ENCODE data around the gene CFAP206. TPM values are rescaled to one million over a fixed set of nuclear protein-coding genes. Genes with fewer than 3 reads are reported as not detected.

Gene CFAP206
- total RNA-seq, 5 donors from 2014 or later (not counting 1 experiment from before 2014, with no cell fraction given), result 0.35 TPM; not detected in 4

GRCh38 chr6:87393026-87393622 lies 14.6 kb upstream of the CFAP206 start:
- DNase-seq, result peak in 20 of 35 experiments; percentile 1 to 81 (median 22)
- Mint-ChIP-seq H3K27me3 (no peaks in the 10 kb centered on the region), H3K4me3 (no peak overlapping the region), H3K4me1 (peaks cover 0 to 2% (median 1%) of the 10 kb centered on the region in 3 donors), H3K9me3 (no peaks in the 10 kb centered on the region), H3K27ac (no peak overlapping the region), H3K36me3 (no peaks in the 10 kb centered on the region)
- WGBS (ENCODE audit: insufficient coverage), result 14% methylated on average over 1 of the region's 2 CpGs
- ChIA-PET POLR2A (interaction anchor here in 1 of 2 donors (0.6 kb wide), 1 partner anchor 123 kb away, joined by 4 read pairs; no protein-coding TSS in a partner anchor), CTCF (interaction anchor here (0.5 to 2.5 kb wide), 25 partner anchors 8 to 1525 kb away, joined by 3 to 18 read pairs (median 4); partner anchors contain the start of genes CFAP206 (in 1 of the 2) and SLC35A1 (in 1 of the 2))
- ATAC-seq (replicated peaks in 1 of 4), result peak; percentile 82 to 87 (median 85)
- H3K9me3 ChIP-seq, result no peaks in the 10 kb centered on the region
- H3K27me3 ChIP-seq (replicated peaks in 1 of 2; ENCODE audit: control insufficient read depth in 2 of 2, extremely low read depth in 1 of 2, insufficient read depth in 2 of 2, low read length in 1 of 2), result no peaks in the 10 kb centered on the region
- no peaks in the 10 kb centered on the region for H3K4me1 ChIP-seq (ENCODE audit: control insufficient read depth in 1 of 2, extremely low read depth in 1 of 2, insufficient read depth in 2 of 2, low read length in 2 of 2)
- no peaks in the 10 kb centered on the region for H3K36me3 ChIP-seq (ENCODE audit: control insufficient read depth in 2 of 2, extremely low read depth in 1 of 2, insufficient read depth in 1 of 2, low read length in 1 of 2)
- no peak overlapping the region for H3K27ac ChIP-seq (ENCODE audit: low read length)
- H3K4me3 ChIP-seq (ENCODE audit: control insufficient read depth in 1 of 2, extremely low read depth in 1 of 2, low read length in 1 of 2), result no peak overlapping the region

DNA sequence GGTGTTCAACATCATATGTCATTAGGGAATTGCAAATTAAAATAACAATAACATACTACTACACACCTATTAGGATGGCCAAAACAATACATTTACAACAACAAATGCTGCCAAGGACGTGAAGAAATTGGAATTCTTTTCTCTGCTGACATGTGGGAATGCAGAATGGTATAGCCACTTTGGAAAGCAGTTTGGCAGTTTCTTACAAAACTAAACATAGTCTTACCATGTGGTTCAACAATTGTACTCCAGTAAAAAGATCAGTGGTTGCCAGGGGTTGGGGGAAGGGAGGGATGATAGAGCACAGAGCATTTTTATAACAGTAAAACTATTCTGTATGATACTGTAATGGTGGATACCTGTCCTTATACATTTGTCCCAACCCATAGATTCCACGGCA lies 12.3 kb upstream of the CFAP206 start:
- H3K9me3 Mint-ChIP-seq, result no peaks in the 10 kb centered on the region
- Histone ChIP-seq H3K9me3 (no peaks in the 10 kb centered on the region), H3K27me3 (replicated peaks in 1 of 2; ENCODE audit: control insufficient read depth in 2 of 2, extremely low read depth in 1 of 2, insufficient read depth in 2 of 2, low read length in 1 of 2) (no peaks in the 10 kb centered on the region), H3K36me3 (ENCODE audit: control insufficient read depth in 2 of 2, extremely low read depth in 1 of 2, insufficient read depth in 1 of 2, low read length in 1 of 2) (no peaks in the 10 kb centered on the region), H3K4me1 (ENCODE audit: control insufficient read depth in 1 of 2, extremely low read depth in 1 of 2, insufficient read depth in 2 of 2, low read length in 2 of 2) (no peaks in the 10 kb centered on the region), H3K27ac (ENCODE audit: low read length) (no peak overlapping the region), H3K4me3 (ENCODE audit: control insufficient read depth in 1 of 2, extremely low read depth in 1 of 2, low read length in 1 of 2) (no peak overlapping the region)
- no peak overlapping the region for H3K27ac Mint-ChIP-seq
- POLR2A ChIA-PET, result no interaction called here
- CTCF ChIA-PET, result no interaction called here
- no peaks in the 10 kb centered on the region for H3K36me3 Mint-ChIP-seq
- ATAC-seq (replicated peaks in 1 of 4) (no peak), DNase-seq (no peak)
- H3K4me3 Mint-ChIP-seq, result no peak overlapping the region
- no peaks in the 10 kb centered on the region for H3K27me3 Mint-ChIP-seq
- WGBS (ENCODE audit: insufficient coverage), result no CpG with 5 or more reads among the region's 2 CpGs
- peaks cover 0 to 2% (median 1%) of the 10 kb centered on the region in 3 donors for H3K4me1 Mint-ChIP-seq

DNA sequence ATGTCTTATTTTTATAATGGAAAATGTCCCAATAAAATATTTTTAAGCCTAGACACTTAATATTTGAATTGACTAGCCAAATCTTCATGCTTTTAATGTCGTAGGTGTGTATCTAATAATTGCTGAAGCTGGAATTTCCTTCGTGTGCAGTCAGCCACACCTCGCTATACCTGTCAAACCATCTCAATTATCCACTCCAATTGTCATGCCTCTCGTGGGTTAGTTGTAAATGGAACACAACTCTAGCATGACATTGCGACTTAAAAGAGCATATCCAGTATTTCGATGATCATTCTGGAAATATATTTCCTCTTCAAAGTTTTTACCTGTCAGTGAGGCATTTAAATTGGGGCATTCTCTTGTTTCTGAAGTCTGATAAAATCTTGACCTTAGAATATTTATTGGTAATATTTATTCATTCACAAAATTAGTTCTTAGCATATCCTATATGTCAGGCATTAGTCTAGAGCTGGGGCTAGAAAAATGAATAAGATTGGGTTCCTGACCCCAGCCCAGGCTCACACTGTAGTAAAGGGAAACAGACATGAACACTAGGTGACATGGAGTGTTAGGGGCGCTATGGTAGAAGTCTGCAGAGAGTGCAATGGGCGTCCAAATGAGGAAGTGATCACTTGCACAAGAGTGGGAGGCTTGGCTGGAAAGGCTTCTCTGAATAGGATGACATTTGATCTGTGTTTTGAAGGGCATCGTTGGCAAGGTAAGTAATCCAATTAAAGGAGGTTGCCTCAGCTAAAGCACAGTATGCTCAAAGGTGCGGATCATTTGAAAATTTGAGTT lies 11.0 kb upstream of the CFAP206 start:
- no peak for ATAC-seq (replicated peaks in 1 of 4)
- DNase-seq, result no peak
- H3K27me3 Mint-ChIP-seq, result no peaks in the 10 kb centered on the region
- H3K36me3 ChIP-seq (ENCODE audit: control insufficient read depth in 2 of 2, extremely low read depth in 1 of 2, insufficient read depth in 1 of 2, low read length in 1 of 2), result no peaks in the 10 kb centered on the region
- no peaks in the 10 kb centered on the region for H3K9me3 Mint-ChIP-seq
- no peak overlapping the region for H3K4me3 ChIP-seq (ENCODE audit: control insufficient read depth in 1 of 2, extremely low read depth in 1 of 2, low read length in 1 of 2)
- H3K4me1 Mint-ChIP-seq, result peaks cover 0 to 2% (median 1%) of the 10 kb centered on the region in 3 donors
- H3K27ac ChIP-seq (ENCODE audit: low read length), result no peak overlapping the region
- 83% methylated on average over 4 of the region's 10 CpGs for WGBS (ENCODE audit: insufficient coverage)
- no peaks in the 10 kb centered on the region for H3K36me3 Mint-ChIP-seq
- POLR2A ChIA-PET, result no interaction called here
- no peak overlapping the region for H3K4me3 Mint-ChIP-seq
- no peaks in the 10 kb centered on the region for H3K9me3 ChIP-seq
- no peak overlapping the region for H3K27ac Mint-ChIP-seq
- CTCF ChIA-PET, result interaction anchor here in 1 of 2 donors (0.5 kb wide), 1 partner anchor 358 kb away, joined by 6 read pairs; no protein-coding TSS in a partner anchor
- no peaks in the 10 kb centered on the region for H3K4me1 ChIP-seq (ENCODE audit: control insufficient read depth in 1 of 2, extremely low read depth in 1 of 2, insufficient read depth in 2 of 2, low read length in 2 of 2)
- no peaks in the 10 kb centered on the region for H3K27me3 ChIP-seq (replicated peaks in 1 of 2; ENCODE audit: control insufficient read depth in 2 of 2, extremely low read depth in 1 of 2, insufficient read depth in 2 of 2, low read length in 1 of 2)

DNA sequence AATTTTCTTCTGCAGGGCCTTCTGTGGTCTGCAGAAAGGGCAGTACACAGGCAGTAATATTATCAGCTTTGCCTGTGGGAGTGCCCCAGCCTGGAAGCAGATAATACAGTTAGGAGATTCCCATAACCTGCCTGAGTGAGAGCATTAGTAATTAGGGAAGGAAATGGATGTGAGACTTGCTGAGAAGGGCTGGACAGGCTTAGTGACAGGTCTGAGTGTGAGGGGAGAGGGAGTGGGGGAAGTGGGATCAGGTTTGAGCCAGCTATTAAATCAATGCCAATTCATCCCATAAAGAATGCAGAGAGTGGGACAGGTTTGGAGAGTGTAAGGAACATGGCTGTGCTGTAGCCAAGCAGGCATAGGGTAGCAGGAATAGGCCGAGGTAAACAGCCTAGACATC lies 10.1 kb upstream of the CFAP206 start:
- no peaks in the 10 kb centered on the region for H3K4me1 ChIP-seq (ENCODE audit: control insufficient read depth in 1 of 2, extremely low read depth in 1 of 2, insufficient read depth in 2 of 2, low read length in 2 of 2)
- DNase-seq, result no peak
- no CpG with 5 or more reads among the region's 1 CpG for WGBS (ENCODE audit: insufficient coverage)
- no peaks in the 10 kb centered on the region for H3K9me3 Mint-ChIP-seq
- POLR2A ChIA-PET, result no interaction called here
- no peaks in the 10 kb centered on the region for H3K9me3 ChIP-seq
- no peaks in the 10 kb centered on the region for H3K36me3 ChIP-seq (ENCODE audit: control insufficient read depth in 2 of 2, extremely low read depth in 1 of 2, insufficient read depth in 1 of 2, low read length in 1 of 2)
- CTCF ChIA-PET, result no interaction called here
- no peak overlapping the region for H3K27ac Mint-ChIP-seq
- peaks cover 0 to 2% (median 1%) of the 10 kb centered on the region in 3 donors for H3K4me1 Mint-ChIP-seq
- H3K27ac ChIP-seq (ENCODE audit: low read length), result no peak overlapping the region
- no peak overlapping the region for H3K4me3 Mint-ChIP-seq
- H3K27me3 Mint-ChIP-seq, result no peaks in the 10 kb centered on the region
- no peak overlapping the region for H3K4me3 ChIP-seq (ENCODE audit: control insufficient read depth in 1 of 2, extremely low read depth in 1 of 2, low read length in 1 of 2)
- H3K36me3 Mint-ChIP-seq, result no peaks in the 10 kb centered on the region
- ATAC-seq (replicated peaks in 1 of 4), result no peak
- H3K27me3 ChIP-seq (replicated peaks in 1 of 2; ENCODE audit: control insufficient read depth in 2 of 2, extremely low read depth in 1 of 2, insufficient read depth in 2 of 2, low read length in 1 of 2), result no peaks in the 10 kb centered on the region

DNA sequence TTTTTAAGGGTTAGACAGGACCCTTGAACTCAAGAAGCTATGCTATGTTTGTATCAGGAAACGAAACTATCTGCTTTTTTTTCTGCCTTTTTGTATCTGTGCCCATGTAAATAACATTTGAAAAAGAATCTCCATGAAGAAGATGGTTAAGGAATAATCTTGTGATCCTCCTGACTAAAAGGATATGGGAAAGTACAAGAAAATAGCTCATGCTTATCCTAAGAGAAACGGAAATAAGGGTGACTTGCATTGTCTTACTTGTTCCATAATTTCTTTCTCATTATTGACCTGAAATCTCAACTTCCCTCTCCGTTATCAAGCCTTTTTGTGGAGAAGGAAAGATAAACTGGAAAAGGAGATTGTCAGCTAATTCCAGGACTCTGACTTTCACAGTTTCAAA lies 5.9 kb upstream of the CFAP206 start:
- Mint-ChIP-seq H3K27me3 (peaks cover 0 to 2% of the 10 kb centered on the region in 2 donors), H3K27ac (no peak overlapping the region), H3K4me1 (no peaks in the 10 kb centered on the region), H3K9me3 (no peaks in the 10 kb centered on the region), H3K4me3 (no peak overlapping the region), H3K36me3 (no peaks in the 10 kb centered on the region)
- Histone ChIP-seq H3K4me3 (ENCODE audit: control insufficient read depth in 1 of 2, extremely low read depth in 1 of 2, low read length in 1 of 2) (no peak overlapping the region), H3K27me3 (replicated peaks in 1 of 2; ENCODE audit: control insufficient read depth in 2 of 2, extremely low read depth in 1 of 2, insufficient read depth in 2 of 2, low read length in 1 of 2) (peaks cover 4% of the 10 kb centered on the region in 2 experiments), H3K4me1 (ENCODE audit: control insufficient read depth in 1 of 2, extremely low read depth in 1 of 2, insufficient read depth in 2 of 2, low read length in 2 of 2) (no peaks in the 10 kb centered on the region), H3K27ac (ENCODE audit: low read length) (no peak overlapping the region), H3K36me3 (ENCODE audit: control insufficient read depth in 2 of 2, extremely low read depth in 1 of 2, insufficient read depth in 1 of 2, low read length in 1 of 2) (no peaks in the 10 kb centered on the region), H3K9me3 (no peaks in the 10 kb centered on the region)
- no peak for ATAC-seq (replicated peaks in 1 of 4)
- no peak for DNase-seq
- CTCF ChIA-PET, result interaction anchor here in 1 of 2 donors (0.5 to 1.0 kb wide), 2 partner anchors 9 to 11 kb away, joined by 3 read pairs; no protein-coding TSS in a partner anchor
- WGBS (ENCODE audit: insufficient coverage), result 100% methylated on average over 1 of the region's 3 CpGs
- POLR2A ChIA-PET, result no interaction called here

- peaks cover 4 to 8% of the 10 kb centered on the region in 2 experiments for H3K27me3 ChIP-seq (replicated peaks in 1 of 2; ENCODE audit: control insufficient read depth in 2 of 2, extremely low read depth in 1 of 2, insufficient read depth in 2 of 2, low read length in 1 of 2)
- Mint-ChIP-seq H3K4me3 (peak overlapping the region; percentile 83 to 86 (median 83)), H3K27ac (peak overlapping the region in 1 of 2 donors; percentile 4), H3K4me1 (peaks cover 5 to 7% (median 6%) of the 10 kb centered on the region in 3 donors), H3K36me3 (no peaks in the 10 kb centered on the region), H3K27me3 (peaks cover 5 to 10% of the 10 kb centered on the region in 2 donors), H3K9me3 (no peaks in the 10 kb centered on the region)
- H3K9me3 ChIP-seq, result no peaks in the 10 kb centered on the region
- peaks cover 5 to 6% of the 10 kb centered on the region in 2 experiments for H3K4me1 ChIP-seq (ENCODE audit: control insufficient read depth in 1 of 2, extremely low read depth in 1 of 2, insufficient read depth in 2 of 2, low read length in 2 of 2)
- ChIA-PET POLR2A (interaction anchor here in 1 of 2 donors (1.2 to 1.5 kb wide), 2 partner anchors 1673 to 1729 kb away, joined by 5 to 14 read pairs; partner anchors contain the start of gene PNRC1), CTCF (interaction anchor here in 1 of 2 donors (1.5 kb wide), 1 partner anchor 14 kb away, joined by 10 read pairs; no protein-coding TSS in a partner anchor)
- WGBS (ENCODE audit: insufficient coverage), result 0% methylated on average over 8 of the region's 10 CpGs
- peak overlapping the region; percentile 72 to 92 for H3K4me3 ChIP-seq (ENCODE audit: control insufficient read depth in 1 of 2, extremely low read depth in 1 of 2, low read length in 1 of 2)
- ATAC-seq (replicated peaks in 1 of 4), result no peak
- H3K36me3 ChIP-seq (ENCODE audit: control insufficient read depth in 2 of 2, extremely low read depth in 1 of 2, insufficient read depth in 1 of 2, low read length in 1 of 2), result no peaks in the 10 kb centered on the region
- DNase-seq, result peak in 2 of 35 experiments; percentile 1
- no peak overlapping the region for H3K27ac ChIP-seq (ENCODE audit: low read length)
Measured at GRCh38 chr6:87407561-87407900, 241 bp upstream of the CFAP206 start.

Data from T-cell (primary cell).